NK-92 (cell line): Measurements from ENCODE around the gene GLIS1.

ENCODE experiments used
- DNase-seq: peaks from one replicate; lab custom pipeline; 2025; ENCODE audit not compliant: unreplicated experiment; lab: John Stamatoyannopoulos, UW

Gene GLIS1

GRCh38 chr1:53599481-53599880, 139.5 kb downstream of the GLIS1 start:
- DNase-seq: no peak

GRCh38 chr1:53598966-53599365, 140.0 kb downstream of the GLIS1 start:
- DNase-seq: no peak

GRCh38 chr1:53595906-53596305, 143.1 kb downstream of the GLIS1 start:
- no peak for DNase-seq

- DNase-seq: no peak
Measured at GRCh38 chr1:53594391-53595180, 144.4 kb downstream of the GLIS1 start.

- no peak for DNase-seq
Measured at GRCh38 chr1:53593758-53594380, 145.1 kb downstream of the GLIS1 start.

GRCh38 chr1:53592985-53593757, 145.8 kb downstream of the GLIS1 start:
- DNase-seq: no peak

GRCh38 chr1:53592521-53592982, 146.4 kb downstream of the GLIS1 start:
- DNase-seq: no peak

- DNase-seq: no peak
Measured at GRCh38 chr1:53591924-53592323, 147.0 kb downstream of the GLIS1 start.

GRCh38 chr1:53590531-53591515, 148.1 kb downstream of the GLIS1 start:
- DNase-seq: no peak

GRCh38 chr1:53590104-53590503, 148.9 kb downstream of the GLIS1 start:
- DNase-seq: no peak

GRCh38 chr1:53589043-53589887, 149.7 kb downstream of the GLIS1 start:
- no peak for DNase-seq

GRCh38 chr1:53588053-53588779, 150.7 kb downstream of the GLIS1 start:
- no peak for DNase-seq

GRCh38 chr1:53587252-53587988, 151.5 kb downstream of the GLIS1 start:
- no peak for DNase-seq

- DNase-seq: no peak
Measured at GRCh38 chr1:53586765-53587164, 152.2 kb downstream of the GLIS1 start.

- no peak for DNase-seq
Measured at GRCh38 chr1:53585565-53585964, 153.4 kb downstream of the GLIS1 start.

- DNase-seq: no peak
Measured at GRCh38 chr1:53585129-53585528, 153.8 kb downstream of the GLIS1 start.

- DNase-seq: no peak
Measured at GRCh38 chr1:53584777-53585107, 154.2 kb downstream of the GLIS1 start.
